Measurements from ENCODE around the gene CD2.
A peak's percentile ranks its signal among the peaks of the same experiment; 100 is the strongest.

The CD2 gene, protein sequence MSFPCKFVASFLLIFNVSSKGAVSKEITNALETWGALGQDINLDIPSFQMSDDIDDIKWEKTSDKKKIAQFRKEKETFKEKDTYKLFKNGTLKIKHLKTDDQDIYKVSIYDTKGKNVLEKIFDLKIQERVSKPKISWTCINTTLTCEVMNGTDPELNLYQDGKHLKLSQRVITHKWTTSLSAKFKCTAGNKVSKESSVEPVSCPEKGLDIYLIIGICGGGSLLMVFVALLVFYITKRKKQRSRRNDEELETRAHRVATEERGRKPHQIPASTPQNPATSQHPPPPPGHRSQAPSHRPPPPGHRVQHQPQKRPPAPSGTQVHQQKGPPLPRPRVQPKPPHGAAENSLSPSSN

GRCh38 chr1:116754198-116754977 lies at the start of gene CD2:
Gene CD2 (plus strand): TSS chr1:116754430. CDS start chr1:116754493, 63 bp downstream.
- no peak within 1 kb of the TSS for H3K4me3 ChIP-seq (ENCODE audit: low read length)

GRCh38 chr1:116706123-116706522 lies 48.1 kb upstream of the CD2 start:
- TF ChIP-seq, protein P1, sequence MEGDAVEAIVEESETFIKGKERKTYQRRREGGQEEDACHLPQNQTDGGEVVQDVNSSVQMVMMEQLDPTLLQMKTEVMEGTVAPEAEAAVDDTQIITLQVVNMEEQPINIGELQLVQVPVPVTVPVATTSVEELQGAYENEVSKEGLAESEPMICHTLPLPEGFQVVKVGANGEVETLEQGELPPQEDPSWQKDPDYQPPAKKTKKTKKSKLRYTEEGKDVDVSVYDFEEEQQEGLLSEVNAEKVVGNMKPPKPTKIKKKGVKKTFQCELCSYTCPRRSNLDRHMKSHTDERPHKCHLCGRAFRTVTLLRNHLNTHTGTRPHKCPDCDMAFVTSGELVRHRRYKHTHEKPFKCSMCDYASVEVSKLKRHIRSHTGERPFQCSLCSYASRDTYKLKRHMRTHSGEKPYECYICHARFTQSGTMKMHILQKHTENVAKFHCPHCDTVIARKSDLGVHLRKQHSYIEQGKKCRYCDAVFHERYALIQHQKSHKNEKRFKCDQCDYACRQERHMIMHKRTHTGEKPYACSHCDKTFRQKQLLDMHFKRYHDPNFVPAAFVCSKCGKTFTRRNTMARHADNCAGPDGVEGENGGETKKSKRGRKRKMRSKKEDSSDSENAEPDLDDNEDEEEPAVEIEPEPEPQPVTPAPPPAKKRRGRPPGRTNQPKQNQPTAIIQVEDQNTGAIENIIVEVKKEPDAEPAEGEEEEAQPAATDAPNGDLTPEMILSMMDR (IDR thresholded peaks at IDR 0.05; ENCODE audit: insufficient read depth, low read depth, low read length, missing control alignments) = no peak

More at GRCh38 chr1:116754198-116754977, at the start of gene CD2:
- TF ChIP-seq, protein P1 (IDR thresholded peaks at IDR 0.05; ENCODE audit: insufficient read depth, low read depth, low read length, missing control alignments) = no peak
- DNase-seq (ENCODE audit: low read depth) = no peak

DNA sequence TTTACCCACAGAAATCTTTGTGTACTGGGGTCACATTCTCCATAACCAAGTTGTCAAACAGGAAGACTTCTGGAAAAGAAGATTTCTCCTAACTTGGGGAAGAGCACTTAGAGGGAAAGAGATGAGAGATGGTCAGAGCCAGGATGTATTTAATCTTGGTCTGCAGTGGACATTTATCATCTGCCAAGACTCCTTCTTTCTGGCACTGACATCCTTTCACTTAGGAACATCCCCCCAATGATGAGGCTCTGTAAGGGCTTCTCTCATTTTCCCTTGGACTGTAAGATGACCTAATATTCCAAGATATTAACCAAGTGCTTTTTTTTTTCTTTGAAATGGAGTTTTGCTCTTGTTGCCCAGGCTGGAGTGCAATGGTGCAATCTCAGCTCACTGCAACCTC lies 47.4 kb upstream of the CD2 start:
- TF ChIP-seq, protein P1 (IDR thresholded peaks at IDR 0.05; ENCODE audit: insufficient read depth, low read depth, low read length, missing control alignments) = no peak
- no peak for DNase-seq (ENCODE audit: low read depth)
- no peak overlapping the region for H3K4me3 ChIP-seq (ENCODE audit: low read length)

More at GRCh38 chr1:116706123-116706522, 48.1 kb upstream of the CD2 start:
- no peak for DNase-seq (ENCODE audit: low read depth)
- H3K4me3 ChIP-seq (ENCODE audit: low read length) = no peak overlapping the region

DNA sequence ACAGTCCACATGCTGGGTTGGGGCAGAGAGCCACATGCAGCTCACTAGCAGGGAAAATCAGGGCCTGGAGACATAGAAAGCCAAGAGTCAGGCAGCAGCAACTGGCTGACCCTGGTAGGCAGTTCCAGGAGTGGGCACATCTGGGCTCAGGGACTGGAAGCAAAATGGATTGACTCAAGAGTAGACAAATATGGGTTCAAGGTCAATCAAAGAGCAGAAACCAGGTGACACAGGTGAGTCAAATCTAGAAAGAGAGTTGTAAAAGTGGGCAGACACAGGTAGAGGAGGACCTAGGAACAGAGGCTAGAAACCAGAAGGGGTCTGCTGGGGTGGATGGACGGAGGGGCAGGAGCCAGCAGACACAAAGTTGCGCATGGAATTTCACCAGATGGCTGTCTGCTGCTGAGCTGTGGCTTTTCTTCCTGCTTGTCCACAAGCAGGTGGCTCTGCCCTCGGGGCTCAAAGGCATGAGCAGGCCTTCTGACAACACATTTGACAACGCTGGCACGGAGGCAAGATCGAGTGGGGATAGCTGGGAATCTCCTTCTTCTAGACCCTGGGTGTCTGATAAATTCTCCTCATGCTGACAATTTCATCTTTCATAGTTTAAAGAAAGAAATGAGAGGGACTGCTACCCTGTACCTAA lies 45.9 kb upstream of the CD2 start:
- H3K4me3 ChIP-seq (ENCODE audit: low read length) = no peak overlapping the region
- TF ChIP-seq, protein P1 (IDR thresholded peaks at IDR 0.05; ENCODE audit: insufficient read depth, low read depth, low read length, missing control alignments) = no peak
- peak; percentile 68 for DNase-seq (ENCODE audit: low read depth)

DNA sequence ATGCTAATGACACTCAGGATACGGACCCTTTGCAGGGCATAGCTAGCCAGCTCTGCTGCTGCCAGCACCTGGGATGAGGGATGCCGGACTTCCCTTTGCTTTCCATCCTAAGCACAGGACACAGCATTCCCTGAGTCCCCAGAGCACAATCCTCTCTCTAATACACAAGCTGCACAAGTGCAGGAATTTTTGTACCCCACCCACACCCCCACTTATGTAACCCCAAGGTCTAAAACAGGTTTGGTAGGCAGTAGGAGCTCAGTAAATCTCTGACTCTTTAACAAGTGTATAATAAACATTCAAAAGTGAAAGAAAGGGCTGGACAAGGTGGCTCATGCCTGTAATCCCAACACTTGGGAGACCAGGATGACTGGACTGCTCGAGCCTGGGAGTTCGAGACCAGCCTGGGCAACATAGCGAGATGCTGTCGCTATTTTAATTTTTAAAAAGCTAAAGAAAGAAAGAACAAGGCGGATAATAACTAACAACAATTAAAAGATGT lies 44.5 kb upstream of the CD2 start:
- TF ChIP-seq, protein P1 (IDR thresholded peaks at IDR 0.05; ENCODE audit: insufficient read depth, low read depth, low read length, missing control alignments) = no peak
- peak overlapping the region; percentile 28 for H3K4me3 ChIP-seq (ENCODE audit: low read length)
- DNase-seq (ENCODE audit: low read depth) = no peak

DNA sequence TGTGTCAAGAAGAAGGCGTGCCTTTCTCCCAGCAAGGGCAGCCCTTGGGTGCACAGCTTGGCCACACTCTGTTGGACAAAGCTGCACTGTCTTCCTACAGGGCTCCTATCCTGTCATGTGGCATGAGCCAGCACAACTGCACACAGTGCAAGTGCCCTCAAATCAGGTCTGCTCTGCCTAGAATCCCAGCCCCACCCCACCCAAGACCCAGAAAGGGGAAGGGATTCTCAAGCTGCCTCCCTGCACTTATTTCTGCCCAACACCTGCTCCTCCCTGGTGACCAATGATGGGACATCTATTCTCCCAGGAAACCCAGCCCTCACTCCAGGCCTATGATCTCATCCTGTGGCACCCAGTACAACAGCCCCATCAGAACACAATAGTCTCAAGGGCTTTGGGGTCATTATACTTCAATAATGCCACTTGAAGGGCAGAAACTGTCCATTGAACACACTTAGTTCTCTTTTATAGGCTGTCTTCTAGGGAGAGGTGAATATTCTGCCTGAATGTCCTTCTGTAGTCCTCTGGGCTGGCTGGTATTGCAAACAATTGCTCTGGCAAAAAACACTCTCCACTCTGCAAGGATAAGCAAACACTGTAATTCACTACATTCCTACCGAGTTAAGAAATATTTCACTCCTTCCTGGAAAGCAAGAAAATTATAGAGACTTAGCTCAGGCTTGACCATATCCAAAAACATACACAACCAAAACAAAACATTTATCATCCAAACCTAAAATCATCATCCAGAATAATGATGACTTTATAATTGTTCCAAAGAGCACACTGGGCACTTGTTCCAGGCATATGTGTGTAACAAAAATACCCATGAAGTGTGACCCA lies 43.6 kb upstream of the CD2 start:
- H3K4me3 ChIP-seq (ENCODE audit: low read length) = peak overlapping the region; percentile 28
- DNase-seq (ENCODE audit: low read depth) = peak; percentile 41
- TF ChIP-seq, protein P1 (IDR thresholded peaks at IDR 0.05; ENCODE audit: insufficient read depth, low read depth, low read length, missing control alignments) = no peak

Measured in epithelial cell of esophagus (primary cell).